ENCODE results near the gene PIGA.

DNA sequence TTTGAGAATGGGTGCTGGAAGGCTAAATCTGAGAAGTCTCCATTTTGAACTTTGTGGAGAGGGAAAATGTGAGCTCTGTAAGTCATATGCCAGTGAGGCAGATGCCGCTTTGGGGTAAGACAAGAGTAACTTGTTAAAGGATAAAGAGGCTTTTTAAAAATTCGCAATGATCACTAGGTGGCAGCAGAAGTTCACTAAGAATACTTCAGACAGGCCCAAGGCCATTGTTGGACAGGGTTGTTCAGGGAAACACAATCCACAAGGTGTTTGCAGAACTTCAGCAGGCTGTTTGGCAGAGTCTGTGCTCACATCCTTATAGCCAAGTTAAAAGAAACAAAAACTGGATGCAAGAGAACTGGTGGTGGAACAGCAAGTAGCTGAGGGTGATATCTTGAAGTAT, 13.7 kb upstream of the PIGA start:
- TF ChIP-seq, protein P1, sequence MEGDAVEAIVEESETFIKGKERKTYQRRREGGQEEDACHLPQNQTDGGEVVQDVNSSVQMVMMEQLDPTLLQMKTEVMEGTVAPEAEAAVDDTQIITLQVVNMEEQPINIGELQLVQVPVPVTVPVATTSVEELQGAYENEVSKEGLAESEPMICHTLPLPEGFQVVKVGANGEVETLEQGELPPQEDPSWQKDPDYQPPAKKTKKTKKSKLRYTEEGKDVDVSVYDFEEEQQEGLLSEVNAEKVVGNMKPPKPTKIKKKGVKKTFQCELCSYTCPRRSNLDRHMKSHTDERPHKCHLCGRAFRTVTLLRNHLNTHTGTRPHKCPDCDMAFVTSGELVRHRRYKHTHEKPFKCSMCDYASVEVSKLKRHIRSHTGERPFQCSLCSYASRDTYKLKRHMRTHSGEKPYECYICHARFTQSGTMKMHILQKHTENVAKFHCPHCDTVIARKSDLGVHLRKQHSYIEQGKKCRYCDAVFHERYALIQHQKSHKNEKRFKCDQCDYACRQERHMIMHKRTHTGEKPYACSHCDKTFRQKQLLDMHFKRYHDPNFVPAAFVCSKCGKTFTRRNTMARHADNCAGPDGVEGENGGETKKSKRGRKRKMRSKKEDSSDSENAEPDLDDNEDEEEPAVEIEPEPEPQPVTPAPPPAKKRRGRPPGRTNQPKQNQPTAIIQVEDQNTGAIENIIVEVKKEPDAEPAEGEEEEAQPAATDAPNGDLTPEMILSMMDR (conservative IDR thresholded peaks at IDR 0.05; ENCODE audit: low read length) = peak; percentile 60
- TF ChIP-seq EZH2phosphoT487 (IDR thresholded peaks at IDR 0.05; ENCODE audit: borderline replicate concordance) = no peak

Data from Loucy (cell line).